ENCODE measurements around the gene TMEM163.

Gene TMEM163

DNA sequence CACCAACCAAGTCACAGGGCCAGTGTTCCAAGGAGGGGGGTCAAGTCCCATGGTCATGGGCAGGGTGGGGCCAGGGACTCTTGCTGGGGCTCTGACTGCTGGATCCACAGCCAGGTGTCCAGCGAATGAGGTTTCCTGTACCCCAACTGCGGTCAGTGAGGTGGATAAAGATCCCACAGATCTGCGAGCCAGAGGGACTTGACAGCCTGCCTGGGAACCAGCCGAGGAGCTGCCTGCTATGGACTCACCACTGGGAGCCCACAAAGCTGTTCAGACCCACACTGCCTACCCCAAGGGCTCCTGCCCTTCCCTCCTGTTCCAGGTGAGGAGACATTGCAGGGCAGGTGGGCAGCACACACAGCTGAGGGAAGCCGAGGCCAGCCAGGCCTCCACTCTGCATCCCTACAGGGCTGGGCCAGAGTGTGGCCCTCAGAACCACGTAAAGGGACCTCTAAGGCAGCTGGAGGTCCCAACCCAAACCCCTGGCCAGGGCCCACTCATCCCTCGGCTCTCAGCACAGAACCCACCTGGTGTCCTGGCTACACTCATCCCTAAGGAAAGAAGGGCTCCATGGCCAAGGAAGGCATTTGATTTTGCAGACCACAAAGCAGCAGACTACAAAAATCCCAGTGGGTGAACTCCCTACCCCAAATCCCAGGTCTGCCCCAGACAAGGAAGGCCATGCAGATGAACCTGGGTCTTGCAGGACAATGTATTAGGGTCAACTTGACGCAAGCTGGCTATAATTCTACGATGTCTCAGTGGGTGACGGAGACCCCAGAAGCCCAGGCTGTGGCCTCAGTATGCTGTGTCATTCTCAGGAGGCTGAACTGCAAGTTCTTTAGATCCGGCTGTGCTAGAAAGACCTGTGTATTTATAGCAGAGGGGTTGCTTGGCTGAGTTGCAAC is 255.8 kb downstream of the TMEM163 start:
- TF ChIP-seq MYC (IDR thresholded peaks at IDR 0.05; ENCODE audit: low read depth, low read length) (no peak), POLR2A (IDR thresholded peaks at IDR 0.05; ENCODE audit: extremely low read depth, insufficient read length) (no peak)
- TF ChIP-seq, protein P1, sequence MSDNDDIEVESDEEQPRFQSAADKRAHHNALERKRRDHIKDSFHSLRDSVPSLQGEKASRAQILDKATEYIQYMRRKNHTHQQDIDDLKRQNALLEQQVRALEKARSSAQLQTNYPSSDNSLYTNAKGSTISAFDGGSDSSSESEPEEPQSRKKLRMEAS (IDR thresholded peaks at IDR 0.05; ENCODE audit: low read depth, low read length), result no peak
- TF ChIP-seq, protein P2, sequence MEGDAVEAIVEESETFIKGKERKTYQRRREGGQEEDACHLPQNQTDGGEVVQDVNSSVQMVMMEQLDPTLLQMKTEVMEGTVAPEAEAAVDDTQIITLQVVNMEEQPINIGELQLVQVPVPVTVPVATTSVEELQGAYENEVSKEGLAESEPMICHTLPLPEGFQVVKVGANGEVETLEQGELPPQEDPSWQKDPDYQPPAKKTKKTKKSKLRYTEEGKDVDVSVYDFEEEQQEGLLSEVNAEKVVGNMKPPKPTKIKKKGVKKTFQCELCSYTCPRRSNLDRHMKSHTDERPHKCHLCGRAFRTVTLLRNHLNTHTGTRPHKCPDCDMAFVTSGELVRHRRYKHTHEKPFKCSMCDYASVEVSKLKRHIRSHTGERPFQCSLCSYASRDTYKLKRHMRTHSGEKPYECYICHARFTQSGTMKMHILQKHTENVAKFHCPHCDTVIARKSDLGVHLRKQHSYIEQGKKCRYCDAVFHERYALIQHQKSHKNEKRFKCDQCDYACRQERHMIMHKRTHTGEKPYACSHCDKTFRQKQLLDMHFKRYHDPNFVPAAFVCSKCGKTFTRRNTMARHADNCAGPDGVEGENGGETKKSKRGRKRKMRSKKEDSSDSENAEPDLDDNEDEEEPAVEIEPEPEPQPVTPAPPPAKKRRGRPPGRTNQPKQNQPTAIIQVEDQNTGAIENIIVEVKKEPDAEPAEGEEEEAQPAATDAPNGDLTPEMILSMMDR (IDR thresholded peaks at IDR 0.05; ENCODE audit: low read depth, low read length), result no peak
- DNase-seq (ENCODE audit: low read depth), result no peak
- H3K4me3 ChIP-seq (ENCODE audit: low read depth, low read length), result no peak overlapping the region

DNA sequence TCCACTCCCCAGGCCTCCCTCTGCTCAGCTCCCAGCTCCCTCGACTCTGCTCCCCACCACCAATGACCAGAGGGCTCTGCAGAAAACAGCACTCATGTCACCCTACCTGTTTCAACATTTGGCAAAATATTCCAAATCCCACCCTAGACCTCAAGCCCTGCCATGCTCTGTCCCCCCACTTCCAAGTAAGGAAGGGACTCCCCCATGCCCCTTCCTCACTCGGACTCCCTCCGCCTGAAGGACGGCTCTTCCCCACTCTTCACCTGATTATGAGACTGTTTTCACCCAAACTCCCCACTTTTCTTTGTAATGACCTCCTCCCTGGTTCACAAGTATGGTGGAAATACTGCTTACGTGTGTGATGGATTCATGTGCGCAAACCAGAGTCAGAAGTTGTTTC is 256.5 kb downstream of the TMEM163 start:
- H3K4me3 ChIP-seq (ENCODE audit: low read depth, low read length), result no peak overlapping the region
- TF ChIP-seq MYC (IDR thresholded peaks at IDR 0.05; ENCODE audit: low read depth, low read length) (no peak), POLR2A (IDR thresholded peaks at IDR 0.05; ENCODE audit: extremely low read depth, insufficient read length) (no peak)
- TF ChIP-seq, protein P1 (IDR thresholded peaks at IDR 0.05; ENCODE audit: low read depth, low read length), result no peak
- TF ChIP-seq, protein P2 (IDR thresholded peaks at IDR 0.05; ENCODE audit: low read depth, low read length), result no peak
- DNase-seq (ENCODE audit: low read depth), result no peak

DNA sequence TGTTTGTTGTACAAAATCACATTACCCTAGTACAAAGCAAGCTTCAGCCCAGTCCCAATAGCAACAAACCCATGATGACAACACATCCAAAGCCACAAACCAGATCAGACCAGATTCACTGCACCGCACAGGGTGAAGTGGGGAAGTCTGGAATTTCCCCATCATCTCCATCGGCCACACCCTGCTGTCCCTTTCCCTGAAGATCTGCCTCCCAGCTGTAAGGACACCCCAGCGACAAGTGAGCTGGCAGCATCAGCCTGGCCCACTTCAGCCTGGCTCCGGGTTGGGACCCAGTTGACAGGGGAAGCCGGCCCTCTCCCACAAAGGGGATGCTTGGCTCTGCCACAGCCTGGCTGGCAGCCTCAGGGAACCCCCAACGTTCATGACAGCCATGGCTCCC is 257.3 kb downstream of the TMEM163 start:
- no peak for DNase-seq (ENCODE audit: low read depth)
- TF ChIP-seq MYC (IDR thresholded peaks at IDR 0.05; ENCODE audit: low read depth, low read length) (no peak), POLR2A (IDR thresholded peaks at IDR 0.05; ENCODE audit: extremely low read depth, insufficient read length) (no peak)
- TF ChIP-seq, protein P1 (IDR thresholded peaks at IDR 0.05; ENCODE audit: low read depth, low read length), result no peak
- no peak overlapping the region for H3K4me3 ChIP-seq (ENCODE audit: low read depth, low read length)

DNA sequence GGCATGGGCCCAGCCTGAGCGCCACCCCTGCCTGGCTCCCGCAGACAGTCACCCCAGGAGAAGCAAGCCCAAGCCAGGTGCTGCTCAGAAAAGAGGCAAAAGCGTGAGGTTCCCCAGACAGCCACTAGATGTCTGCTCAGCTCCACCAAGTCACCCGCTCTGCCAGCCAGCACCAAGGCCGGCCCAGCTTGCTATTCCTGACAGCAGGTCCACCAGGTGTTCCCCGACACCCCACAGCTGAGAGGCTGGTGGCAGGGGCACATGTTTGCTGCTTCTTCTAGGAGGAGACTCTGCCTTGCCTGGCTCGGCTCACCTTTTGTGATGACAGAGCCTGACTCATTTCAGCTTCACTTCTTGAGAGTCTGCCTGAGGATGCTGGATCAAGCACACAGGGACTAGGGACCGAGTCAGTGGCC is 258.2 kb downstream of the TMEM163 start:
- DNase-seq (ENCODE audit: low read depth), result peak; percentile 62
- TF ChIP-seq, protein P2 (IDR thresholded peaks at IDR 0.05; ENCODE audit: low read depth, low read length), result peak; percentile 49
- no peak for TF ChIP-seq MYC (IDR thresholded peaks at IDR 0.05; ENCODE audit: low read depth, low read length)
- no peak overlapping the region for H3K4me3 ChIP-seq (ENCODE audit: low read depth, low read length)

DNA sequence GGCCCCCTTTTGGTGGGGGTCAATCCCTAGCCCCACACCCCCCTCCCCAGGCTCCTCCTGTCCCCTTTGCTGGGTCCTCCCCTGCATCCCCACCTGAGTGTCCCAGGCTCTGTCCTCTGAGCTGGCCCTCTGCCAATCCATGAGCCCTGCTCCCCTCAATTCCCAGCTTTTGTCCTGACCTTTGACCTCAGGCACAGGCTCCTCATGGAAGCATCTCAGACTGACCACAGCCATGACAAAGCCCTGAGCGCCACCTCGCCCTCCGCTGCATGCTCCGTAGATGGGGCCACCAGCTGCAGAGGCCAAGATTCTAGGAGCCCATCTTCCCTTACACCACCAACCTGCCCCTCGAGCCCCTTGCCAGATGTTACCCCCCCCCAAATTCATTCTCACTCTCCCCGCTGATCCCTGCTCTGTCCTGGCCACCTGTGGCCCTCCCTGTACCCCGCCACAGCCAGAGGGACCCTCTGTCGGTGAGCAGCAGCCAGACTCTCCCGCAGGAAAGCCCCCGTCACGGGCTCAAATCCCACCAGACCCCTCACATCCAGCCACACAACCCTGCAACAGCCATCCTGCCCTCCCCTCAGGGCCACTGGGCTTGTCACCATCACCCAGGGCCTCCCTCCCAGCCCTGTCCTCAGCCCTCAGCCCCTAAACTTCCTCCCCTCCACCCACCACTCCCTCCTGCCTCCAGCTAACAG is 258.9 kb downstream of the TMEM163 start:
- TF ChIP-seq MYC (IDR thresholded peaks at IDR 0.05; ENCODE audit: low read depth, low read length) (no peak), POLR2A (IDR thresholded peaks at IDR 0.05; ENCODE audit: extremely low read depth, insufficient read length) (no peak)
- TF ChIP-seq, protein P2 (IDR thresholded peaks at IDR 0.05; ENCODE audit: low read depth, low read length), result no peak
- TF ChIP-seq, protein P1 (IDR thresholded peaks at IDR 0.05; ENCODE audit: low read depth, low read length), result no peak
- no peak overlapping the region for H3K4me3 ChIP-seq (ENCODE audit: low read depth, low read length)
- DNase-seq (ENCODE audit: low read depth), result no peak

DNA sequence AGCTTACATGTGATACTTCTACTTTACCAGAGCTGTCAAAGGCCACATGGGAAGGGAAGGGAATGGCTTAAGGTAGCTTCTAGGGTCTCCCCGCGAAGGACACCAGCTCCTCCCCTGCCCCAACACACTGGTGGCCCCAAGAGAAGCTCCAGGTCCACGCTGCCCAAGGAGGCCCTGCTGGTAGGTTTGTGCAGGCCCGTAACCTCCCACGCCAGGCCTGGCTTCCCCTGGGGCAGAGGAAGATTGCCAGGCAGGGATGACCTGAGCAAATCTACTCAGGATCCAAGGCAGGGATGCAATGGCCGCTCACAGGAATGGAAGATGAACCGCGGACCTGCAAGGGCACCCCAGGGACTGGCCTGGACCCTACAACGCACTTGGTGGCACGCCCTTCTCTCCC is 259.9 kb downstream of the TMEM163 start:
- DNase-seq (ENCODE audit: low read depth), result no peak
- TF ChIP-seq POLR2A (IDR thresholded peaks at IDR 0.05; ENCODE audit: extremely low read depth, insufficient read length) (no peak), MYC (IDR thresholded peaks at IDR 0.05; ENCODE audit: low read depth, low read length) (no peak)
- TF ChIP-seq, protein P1 (IDR thresholded peaks at IDR 0.05; ENCODE audit: low read depth, low read length), result no peak
- TF ChIP-seq, protein P2 (IDR thresholded peaks at IDR 0.05; ENCODE audit: low read depth, low read length), result no peak
- no peak overlapping the region for H3K4me3 ChIP-seq (ENCODE audit: low read depth, low read length)

All from NB4 (cell line).